SK-N-SH (cell line): ENCODE results near the gene PHAX. TPM values are rescaled to one million over a fixed set of nuclear protein-coding genes. Genes with fewer than 3 reads are reported as not detected.

ENCODE experiments used
- CTCF ChIA-PET: fragments of 300-600, 350-600 bp; formaldehyde crosslinking; extraction: SDS; loops from one replicate; lab custom pipeline; 2021; lab: Yijun Ruan, JAX
- POLR2A ChIA-PET: fragments of 350-600 bp; sonication (Branson Sonifier 250); formaldehyde crosslinking; extraction: SDS; loops from one replicate; lab custom pipeline; 2020; ENCODE audit warnings: antibody characterized with exemption, inconsistent platforms; lab: Yijun Ruan, JAX
- DNase-seq: peaks from one replicate; pipeline ENCODE4 v3.0.0; 2012
- H2AFZ ChIP-seq: fragments of 200-600 bp; sonication (generic); 2 replicates; pipeline ENCODE4 v1.8.1; 2016; ENCODE audit warnings: antibody characterized with exemption, mild to moderate bottlenecking, low read depth
- H3F3A ChIP-seq: fragments of 200-600 bp; sonication (generic); replicated peaks from 2 replicates; pipeline ENCODE3; 2016; ENCODE audit warnings: antibody characterized with exemption, mild to moderate bottlenecking; ENCODE audit not compliant: insufficient read depth
- H3K27ac ChIP-seq, 2 experiments: fragments of 200-500 bp in 1 of 2; fragments of 200-600 bp in 1 of 2; sonication (Bioruptor generic) in 1 of 2; sonication (generic), shearing (Covaris generic) in 1 of 2; 2 replicates each; pipeline versions ENCODE4 v1.5.1 to v1.6.1; 2014 to 2016; ENCODE audit warnings: low read depth in 2 of 2, inconsistent platforms in 1 of 2, low read length in 1 of 2, mild to moderate bottlenecking in 1 of 2, mixed read lengths in 1 of 2
- H3K27me3 ChIP-seq: fragments of 200-600 bp; sonication (generic), shearing (Covaris generic); 2 replicates; pipeline ENCODE4 v1.6.1; 2016; ENCODE audit warnings: mixed run types; ENCODE audit not compliant: insufficient read depth
- H3K36me3 ChIP-seq, 2 experiments: fragments of 200-500 bp in 1 of 2; fragments of 200-600 bp in 1 of 2; sonication (Bioruptor generic) in 1 of 2; sonication (generic) in 1 of 2; replicated peaks in 1 of 2; 2 replicates each; pipeline versions ENCODE3 to v1.5.1; 2014 to 2016; ENCODE audit warnings: low read length in 1 of 2, mild to moderate bottlenecking in 1 of 2; ENCODE audit not compliant: insufficient read depth in 2 of 2, control insufficient read depth in 1 of 2
- H3K4me1 ChIP-seq, 2 experiments: fragments of 200-500 bp in 1 of 2; fragments of 200-600 bp in 1 of 2; sonication (Bioruptor generic) in 1 of 2; sonication (generic), shearing (Covaris generic) in 1 of 2; 2 replicates each; pipeline versions ENCODE4 v1.5.1 to v1.6.1; 2014 to 2016; ENCODE audit warnings: low read depth in 1 of 2, low read length in 1 of 2, mixed run types in 1 of 2; ENCODE audit not compliant: insufficient read depth in 2 of 2, control insufficient read depth in 1 of 2
- H3K4me2 ChIP-seq: fragments of 200-600 bp; sonication (generic), shearing (Covaris generic); 2 replicates; pipeline ENCODE4 v1.6.1; 2017; ENCODE audit warnings: mixed run types
- H3K4me3 ChIP-seq, 2 experiments: fragments of 200-500 bp in 1 of 2; fragments of 200-600 bp in 1 of 2; sonication (Bioruptor generic) in 1 of 2; sonication (generic), shearing (Covaris generic) in 1 of 2; 2 replicates each; pipeline versions ENCODE4 v1.5.1 to v1.8.1; 2014 to 2016; ENCODE audit warnings: low read depth in 2 of 2, inconsistent platforms in 1 of 2, low read length in 1 of 2, mild to moderate bottlenecking in 1 of 2, mixed read lengths in 1 of 2, moderate library complexity in 1 of 2
- H3K79me2 ChIP-seq: fragments of 200-600 bp; sonication (generic); 2 replicates; pipeline ENCODE4 v1.8.1; 2017; ENCODE audit warnings: mild to moderate bottlenecking; ENCODE audit not compliant: insufficient read depth
- H3K9ac ChIP-seq: fragments of 200-600 bp; sonication (generic); 2 replicates; pipeline ENCODE4 v1.6.1; 2017; ENCODE audit warnings: mixed run types
- H3K9me2 ChIP-seq: fragments of 200-600 bp; sonication (generic); 2 replicates; pipeline ENCODE4 v1.6.1; 2017; ENCODE audit warnings: mixed run types
- H3K9me3 ChIP-seq: fragments of 200-600 bp; sonication (generic); 2 replicates; pipeline ENCODE4 v1.6.1; 2017; ENCODE audit warnings: mixed run types, mild to moderate bottlenecking, moderate library complexity
- H4K20me1 ChIP-seq: fragments of 200-600 bp; sonication (generic); 2 replicates; pipeline ENCODE4 v1.6.1; 2017; ENCODE audit warnings: mild to moderate bottlenecking, mixed run types; ENCODE audit not compliant: insufficient read depth
- CHD2 ChIP-seq: fragments of 150-350 bp; IDR thresholded peaks from 2 replicates; pipeline ENCODE4 v1.6.1; 2018; ENCODE audit warnings: low read length; ENCODE audit not compliant: partially characterized antibody
- ELF1 ChIP-seq: IDR thresholded peaks from 2 replicates; pipeline ENCODE4 v1.4.0; 2012
- EZH2phosphoT487 ChIP-seq: fragments of 200-600 bp; sonication (generic); IDR thresholded peaks from 2 replicates; pipeline ENCODE4 v1.6.1; 2017; ENCODE audit warnings: low read depth, mixed run types, mild to moderate bottlenecking, antibody characterized with exemption, moderate library complexity, borderline replicate concordance
- FOSL2 ChIP-seq: IDR thresholded peaks from 2 replicates; pipeline ENCODE4 v1.4.0; 2012; ENCODE audit warnings: low read depth, mild to moderate bottlenecking, moderate library complexity, borderline replicate concordance
- FOXM1 ChIP-seq: IDR thresholded peaks from 2 replicates; pipeline ENCODE4 v1.4.0; 2012; ENCODE audit warnings: low read depth, mild to moderate bottlenecking
- MEF2A ChIP-seq: IDR thresholded peaks from 2 replicates; pipeline ENCODE4 v1.4.0; 2012; ENCODE audit warnings: low read depth, borderline replicate concordance
- MXI1 ChIP-seq: IDR thresholded peaks from 2 replicates; pipeline ENCODE4 v1.6.1; 2012; ENCODE audit warnings: mild to moderate bottlenecking, low read depth, low read length, improper control_type of control experiment
- NFIC ChIP-seq: IDR thresholded peaks from 2 replicates; pipeline ENCODE4 v1.4.0; 2012; ENCODE audit warnings: borderline replicate concordance
- POLR2AphosphoS5 ChIP-seq: IDR thresholded peaks from 2 replicates; pipeline ENCODE4 v1.6.1; 2012; ENCODE audit warnings: low read depth, low read length
- RFX5 ChIP-seq: IDR thresholded peaks from 2 replicates; pipeline ENCODE4 v1.6.1; 2012; ENCODE audit warnings: mild to moderate bottlenecking, improper control_type of control experiment, low read length
- RXRA ChIP-seq: IDR thresholded peaks from 2 replicates; pipeline ENCODE4 v1.4.0; 2012; ENCODE audit warnings: low read depth, mild to moderate bottlenecking, borderline replicate concordance
- TAF1 ChIP-seq: IDR thresholded peaks from 2 replicates; pipeline ENCODE4 v1.6.1; 2012; ENCODE audit warnings: low read depth, mild to moderate bottlenecking, low read length, moderate library complexity, borderline replicate concordance
- TEAD4 ChIP-seq: IDR thresholded peaks from 2 replicates; pipeline ENCODE4 v1.4.0; 2012; ENCODE audit warnings: mild to moderate bottlenecking, borderline replicate concordance; ENCODE audit not compliant: insufficient read depth
- YY1 ChIP-seq: IDR thresholded peaks from 2 replicates; pipeline ENCODE4 v1.4.0; 2012; ENCODE audit warnings: low read depth, mild to moderate bottlenecking
- WGBS: methylation state at CpG from one replicate; pipeline ENCODE4 v1.1.6; 2017; ENCODE audit warnings: low lambda C conversion rate; 5-methylcytosine and 5-hydroxymethylcytosine counted together
- polyA plus RNA-seq, 3 experiments: library from polyadenylated mRNA; depleted of rRNA; stranded (reverse); fragments of >200 nt; gene quantifications; 2 replicates each; pipeline ENCODE4 v1.2.3, GENCODE V29; 2012
- TF ChIP-seq, protein P1 (sequence below): IDR thresholded peaks from 2 replicates; pipeline ENCODE4 v1.4.0; 2012; ENCODE audit warnings: low read depth, borderline replicate concordance
- TF ChIP-seq, protein P2 (sequence below): IDR thresholded peaks from 2 replicates; pipeline ENCODE4 v1.4.0; 2012; ENCODE audit warnings: low read depth
- TF ChIP-seq, protein P3 (sequence below): IDR thresholded peaks from 2 replicates; pipeline ENCODE4; 2012
- TF ChIP-seq, protein P4 (sequence below): IDR thresholded peaks from 2 replicates; pipeline ENCODE4 v1.6.1; 2012; ENCODE audit warnings: mild to moderate bottlenecking, low read depth, low read length, moderate library complexity
- TF ChIP-seq, protein P5 (sequence below): IDR thresholded peaks from 2 replicates; pipeline ENCODE4 v1.4.0; 2012; ENCODE audit warnings: low read depth, borderline replicate concordance
- TF ChIP-seq, protein P6 (sequence below): fragments of 150-350 bp; IDR thresholded peaks from 2 replicates; pipeline ENCODE4 v1.6.1; 2016; ENCODE audit warnings: mild to moderate bottlenecking, low read depth, low read length
- TF ChIP-seq, protein P7 (sequence below): fragments of 200-600 bp; sonication (generic); IDR thresholded peaks from 2 replicates; pipeline ENCODE4 v1.6.1; 2017; ENCODE audit warnings: antibody characterized with exemption, mild to moderate bottlenecking, moderate library complexity

PHAX gene
- polyA plus RNA-seq, 1 of the 3 experiments (the other 2 are of a cell fraction): 25.1 TPM

DNA sequence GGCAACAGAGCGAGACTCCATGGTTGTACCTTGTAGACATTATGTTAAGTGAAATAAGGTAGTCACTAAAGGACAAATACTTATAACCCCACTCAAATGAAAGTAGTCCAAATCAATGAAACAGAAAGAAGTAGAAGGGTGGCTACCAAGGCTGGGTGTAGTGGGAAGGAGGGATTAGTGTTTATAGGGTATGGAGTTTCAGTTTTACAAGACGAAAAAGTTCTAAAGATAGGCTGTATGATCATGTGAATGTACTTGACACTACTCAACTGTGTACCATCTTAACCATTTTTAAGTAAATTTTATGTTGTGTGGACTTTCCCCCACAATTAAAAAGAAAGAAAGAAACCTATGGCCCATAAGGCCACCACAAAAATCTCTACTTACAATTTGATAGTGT lies 37.9 kb upstream of the PHAX start (continued):
- TF ChIP-seq, protein P1, sequence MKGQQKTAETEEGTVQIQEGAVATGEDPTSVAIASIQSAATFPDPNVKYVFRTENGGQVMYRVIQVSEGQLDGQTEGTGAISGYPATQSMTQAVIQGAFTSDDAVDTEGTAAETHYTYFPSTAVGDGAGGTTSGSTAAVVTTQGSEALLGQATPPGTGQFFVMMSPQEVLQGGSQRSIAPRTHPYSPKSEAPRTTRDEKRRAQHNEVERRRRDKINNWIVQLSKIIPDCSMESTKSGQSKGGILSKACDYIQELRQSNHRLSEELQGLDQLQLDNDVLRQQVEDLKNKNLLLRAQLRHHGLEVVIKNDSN: no peak
- TF ChIP-seq CHD2: no peak
- no peak for TF ChIP-seq NFIC
- no peak for TF ChIP-seq MXI1
- no peak for TF ChIP-seq RFX5
- TF ChIP-seq TEAD4: no peak
- TF ChIP-seq YY1: no peak
- TF ChIP-seq, all 33 proteins: peak for 0

DNA sequence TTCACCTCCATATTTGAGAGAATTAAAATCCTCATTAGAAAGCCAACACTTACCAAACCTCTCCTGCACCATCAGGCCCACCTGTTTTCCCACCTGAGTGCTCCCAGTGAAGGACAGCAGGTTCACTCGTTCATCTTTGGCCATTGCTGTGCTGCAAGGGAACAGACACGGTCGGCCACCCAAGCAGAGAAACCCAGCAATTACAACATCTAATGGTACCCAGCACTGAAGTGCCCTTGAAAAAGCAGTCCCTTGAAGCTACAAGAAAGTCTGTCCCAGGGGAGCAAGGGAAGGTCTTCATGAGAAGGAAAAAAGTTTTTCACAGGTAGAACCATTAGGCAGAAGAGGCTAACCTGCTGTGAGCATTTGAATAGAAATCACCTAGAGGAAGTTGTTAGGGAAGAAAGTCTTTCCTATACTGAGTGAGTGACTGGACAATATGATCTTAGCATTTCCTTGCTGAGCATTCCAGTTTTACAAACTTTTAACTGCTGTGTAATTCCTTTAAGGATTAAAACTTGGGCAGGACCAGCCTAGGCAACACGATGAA lies 32.5 kb upstream of the PHAX start:
- 81% methylated on average over 4 of the region's 4 CpGs for whole genome bisulfite sequencing
- Histone ChIP-seq H3K9me2 (no peaks in the 10 kb centered on the region), H3K27ac (no peak overlapping the region), H3K9ac (no peak overlapping the region), H2AFZ (no peak overlapping the region), H3K27me3 (no peaks in the 10 kb centered on the region), H3F3A (no peaks in the 10 kb centered on the region), H3K4me2 (no peak overlapping the region), H4K20me1 (no peaks in the 10 kb centered on the region), H3K36me3 (peaks cover 5 to 13% of the 10 kb centered on the region in 2 experiments), H3K4me3 (no peak overlapping the region), H3K79me2 (no peaks in the 10 kb centered on the region), H3K9me3 (no peaks in the 10 kb centered on the region), H3K4me1 (no peaks in the 10 kb centered on the region)
- ChIA-PET POLR2A (interaction anchor here (0.7 kb wide), 1 partner anchor 49 kb away, joined by 3 read pairs; no protein-coding TSS in a partner anchor), CTCF (no interaction called here)
- DNase-seq: no peak
- TF ChIP-seq EZH2phosphoT487: no peak
- TF ChIP-seq, protein P2, sequence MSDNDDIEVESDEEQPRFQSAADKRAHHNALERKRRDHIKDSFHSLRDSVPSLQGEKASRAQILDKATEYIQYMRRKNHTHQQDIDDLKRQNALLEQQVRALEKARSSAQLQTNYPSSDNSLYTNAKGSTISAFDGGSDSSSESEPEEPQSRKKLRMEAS: no peak
- TF ChIP-seq TEAD4: no peak
- TF ChIP-seq ELF1: no peak
- TF ChIP-seq TAF1: no peak
- no peak for TF ChIP-seq FOXM1
- TF ChIP-seq RXRA: no peak
- TF ChIP-seq FOSL2: no peak
- TF ChIP-seq MEF2A: no peak
- TF ChIP-seq, protein P3, sequence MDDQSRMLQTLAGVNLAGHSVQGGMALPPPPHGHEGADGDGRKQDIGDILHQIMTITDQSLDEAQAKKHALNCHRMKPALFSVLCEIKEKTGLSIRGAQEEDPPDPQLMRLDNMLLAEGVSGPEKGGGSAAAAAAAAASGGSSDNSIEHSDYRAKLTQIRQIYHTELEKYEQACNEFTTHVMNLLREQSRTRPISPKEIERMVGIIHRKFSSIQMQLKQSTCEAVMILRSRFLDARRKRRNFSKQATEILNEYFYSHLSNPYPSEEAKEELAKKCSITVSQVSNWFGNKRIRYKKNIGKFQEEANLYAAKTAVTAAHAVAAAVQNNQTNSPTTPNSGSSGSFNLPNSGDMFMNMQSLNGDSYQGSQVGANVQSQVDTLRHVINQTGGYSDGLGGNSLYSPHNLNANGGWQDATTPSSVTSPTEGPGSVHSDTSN: no peak
- no peak for TF ChIP-seq POLR2AphosphoS5
- TF ChIP-seq, protein P4, sequence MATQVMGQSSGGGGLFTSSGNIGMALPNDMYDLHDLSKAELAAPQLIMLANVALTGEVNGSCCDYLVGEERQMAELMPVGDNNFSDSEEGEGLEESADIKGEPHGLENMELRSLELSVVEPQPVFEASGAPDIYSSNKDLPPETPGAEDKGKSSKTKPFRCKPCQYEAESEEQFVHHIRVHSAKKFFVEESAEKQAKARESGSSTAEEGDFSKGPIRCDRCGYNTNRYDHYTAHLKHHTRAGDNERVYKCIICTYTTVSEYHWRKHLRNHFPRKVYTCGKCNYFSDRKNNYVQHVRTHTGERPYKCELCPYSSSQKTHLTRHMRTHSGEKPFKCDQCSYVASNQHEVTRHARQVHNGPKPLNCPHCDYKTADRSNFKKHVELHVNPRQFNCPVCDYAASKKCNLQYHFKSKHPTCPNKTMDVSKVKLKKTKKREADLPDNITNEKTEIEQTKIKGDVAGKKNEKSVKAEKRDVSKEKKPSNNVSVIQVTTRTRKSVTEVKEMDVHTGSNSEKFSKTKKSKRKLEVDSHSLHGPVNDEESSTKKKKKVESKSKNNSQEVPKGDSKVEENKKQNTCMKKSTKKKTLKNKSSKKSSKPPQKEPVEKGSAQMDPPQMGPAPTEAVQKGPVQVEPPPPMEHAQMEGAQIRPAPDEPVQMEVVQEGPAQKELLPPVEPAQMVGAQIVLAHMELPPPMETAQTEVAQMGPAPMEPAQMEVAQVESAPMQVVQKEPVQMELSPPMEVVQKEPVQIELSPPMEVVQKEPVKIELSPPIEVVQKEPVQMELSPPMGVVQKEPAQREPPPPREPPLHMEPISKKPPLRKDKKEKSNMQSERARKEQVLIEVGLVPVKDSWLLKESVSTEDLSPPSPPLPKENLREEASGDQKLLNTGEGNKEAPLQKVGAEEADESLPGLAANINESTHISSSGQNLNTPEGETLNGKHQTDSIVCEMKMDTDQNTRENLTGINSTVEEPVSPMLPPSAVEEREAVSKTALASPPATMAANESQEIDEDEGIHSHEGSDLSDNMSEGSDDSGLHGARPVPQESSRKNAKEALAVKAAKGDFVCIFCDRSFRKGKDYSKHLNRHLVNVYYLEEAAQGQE: no peak
- TF ChIP-seq, protein P5, sequence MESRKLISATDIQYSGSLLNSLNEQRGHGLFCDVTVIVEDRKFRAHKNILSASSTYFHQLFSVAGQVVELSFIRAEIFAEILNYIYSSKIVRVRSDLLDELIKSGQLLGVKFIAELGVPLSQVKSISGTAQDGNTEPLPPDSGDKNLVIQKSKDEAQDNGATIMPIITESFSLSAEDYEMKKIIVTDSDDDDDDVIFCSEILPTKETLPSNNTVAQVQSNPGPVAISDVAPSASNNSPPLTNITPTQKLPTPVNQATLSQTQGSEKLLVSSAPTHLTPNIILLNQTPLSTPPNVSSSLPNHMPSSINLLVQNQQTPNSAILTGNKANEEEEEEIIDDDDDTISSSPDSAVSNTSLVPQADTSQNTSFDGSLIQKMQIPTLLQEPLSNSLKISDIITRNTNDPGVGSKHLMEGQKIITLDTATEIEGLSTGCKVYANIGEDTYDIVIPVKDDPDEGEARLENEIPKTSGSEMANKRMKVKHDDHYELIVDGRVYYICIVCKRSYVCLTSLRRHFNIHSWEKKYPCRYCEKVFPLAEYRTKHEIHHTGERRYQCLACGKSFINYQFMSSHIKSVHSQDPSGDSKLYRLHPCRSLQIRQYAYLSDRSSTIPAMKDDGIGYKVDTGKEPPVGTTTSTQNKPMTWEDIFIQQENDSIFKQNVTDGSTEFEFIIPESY: no peak
- TF ChIP-seq, protein P6, sequence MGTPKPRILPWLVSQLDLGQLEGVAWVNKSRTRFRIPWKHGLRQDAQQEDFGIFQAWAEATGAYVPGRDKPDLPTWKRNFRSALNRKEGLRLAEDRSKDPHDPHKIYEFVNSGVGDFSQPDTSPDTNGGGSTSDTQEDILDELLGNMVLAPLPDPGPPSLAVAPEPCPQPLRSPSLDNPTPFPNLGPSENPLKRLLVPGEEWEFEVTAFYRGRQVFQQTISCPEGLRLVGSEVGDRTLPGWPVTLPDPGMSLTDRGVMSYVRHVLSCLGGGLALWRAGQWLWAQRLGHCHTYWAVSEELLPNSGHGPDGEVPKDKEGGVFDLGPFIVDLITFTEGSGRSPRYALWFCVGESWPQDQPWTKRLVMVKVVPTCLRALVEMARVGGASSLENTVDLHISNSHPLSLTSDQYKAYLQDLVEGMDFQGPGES: no peak
- TF ChIP-seq, protein P7, sequence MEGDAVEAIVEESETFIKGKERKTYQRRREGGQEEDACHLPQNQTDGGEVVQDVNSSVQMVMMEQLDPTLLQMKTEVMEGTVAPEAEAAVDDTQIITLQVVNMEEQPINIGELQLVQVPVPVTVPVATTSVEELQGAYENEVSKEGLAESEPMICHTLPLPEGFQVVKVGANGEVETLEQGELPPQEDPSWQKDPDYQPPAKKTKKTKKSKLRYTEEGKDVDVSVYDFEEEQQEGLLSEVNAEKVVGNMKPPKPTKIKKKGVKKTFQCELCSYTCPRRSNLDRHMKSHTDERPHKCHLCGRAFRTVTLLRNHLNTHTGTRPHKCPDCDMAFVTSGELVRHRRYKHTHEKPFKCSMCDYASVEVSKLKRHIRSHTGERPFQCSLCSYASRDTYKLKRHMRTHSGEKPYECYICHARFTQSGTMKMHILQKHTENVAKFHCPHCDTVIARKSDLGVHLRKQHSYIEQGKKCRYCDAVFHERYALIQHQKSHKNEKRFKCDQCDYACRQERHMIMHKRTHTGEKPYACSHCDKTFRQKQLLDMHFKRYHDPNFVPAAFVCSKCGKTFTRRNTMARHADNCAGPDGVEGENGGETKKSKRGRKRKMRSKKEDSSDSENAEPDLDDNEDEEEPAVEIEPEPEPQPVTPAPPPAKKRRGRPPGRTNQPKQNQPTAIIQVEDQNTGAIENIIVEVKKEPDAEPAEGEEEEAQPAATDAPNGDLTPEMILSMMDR: no peak
